CD14-positive monocyte (primary cell): Measurements from ENCODE around the gene CCL15. TPM values are rescaled to one million over a fixed set of nuclear protein-coding genes. Genes with fewer than 3 reads are reported as not detected.

Experiments
- DNase-seq, 3 donors: peaks; one replicate each; pipeline ENCODE4 v3.0.0-alpha.2; 2011 to 2022
- H2AFZ ChIP-seq: 2 replicates; pipeline ENCODE4 v1.6.0; 2012; ENCODE audit warnings: mild to moderate bottlenecking, low read depth, low read length, inconsistent platforms; ENCODE audit not compliant: insufficient read depth, poor library complexity, severe bottlenecking
- H3K27ac ChIP-seq, 2 donors: 1 replicate in 1 of 2; 2 replicates in 1 of 2; pipeline ENCODE4 v1.5.1; 2012 to 2013; ENCODE audit warnings: low read length in 2 of 2, control low read depth in 1 of 2, inconsistent platforms in 1 of 2, low read depth in 1 of 2, mild to moderate bottlenecking in 1 of 2
- H3K27me3 ChIP-seq, 2 donors: one replicate each; pipeline versions ENCODE4 v1.6.0 to v1.6.1; 2011 to 2013; ENCODE audit warnings: low read length in 2 of 2; ENCODE audit not compliant: control insufficient read depth in 2 of 2, insufficient read depth in 2 of 2
- H3K36me3 ChIP-seq, 2 donors: replicated peaks in 1 of 2; 1 replicate in 1 of 2; 2 replicates in 1 of 2; pipeline versions ENCODE4 v1.5.1 to v1.6.1; 2012 to 2013; ENCODE audit warnings: low read length in 2 of 2, control low read depth in 1 of 2, inconsistent platforms in 1 of 2, mild to moderate bottlenecking in 1 of 2; ENCODE audit not compliant: insufficient read depth in 2 of 2, control insufficient read depth in 1 of 2
- H3K4me1 ChIP-seq, 2 donors: 1 replicate in 1 of 2; 2 replicates in 1 of 2; pipeline versions ENCODE4 v1.5.1 to v1.6.1; 2012 to 2013; ENCODE audit warnings: low read length in 2 of 2, control low read depth in 1 of 2, inconsistent platforms in 1 of 2, mild to moderate bottlenecking in 1 of 2, moderate library complexity in 1 of 2; ENCODE audit not compliant: insufficient read depth in 2 of 2, control insufficient read depth in 1 of 2
- H3K4me2 ChIP-seq: replicated peaks from 2 replicates; pipeline ENCODE3; 2012; ENCODE audit warnings: low read length, moderate library complexity, mild to moderate bottlenecking; ENCODE audit not compliant: poor library complexity, severe bottlenecking; ENCODE audit errors: extremely low read depth
- H3K4me3 ChIP-seq, 3 experiments: fragments of 200-600 bp in 1 of 3; sonication (generic) in 1 of 3; replicated peaks in 1 of 3; 1 replicate in 2 of 3; 2 replicates in 1 of 3; pipeline ENCODE4 v1.5.1; 2011 to 2013; ENCODE audit warnings: low read length in 3 of 3, mild to moderate bottlenecking in 3 of 3, control low read depth in 2 of 3, low read depth in 2 of 3, inconsistent platforms in 1 of 3, moderate library complexity in 1 of 3
- H3K79me2 ChIP-seq: 2 replicates; pipeline ENCODE4 v1.6.0; 2012; ENCODE audit warnings: mild to moderate bottlenecking, control low read depth, inconsistent platforms, low read length, moderate library complexity; ENCODE audit not compliant: insufficient read depth
- H3K9ac ChIP-seq: 2 replicates; pipeline ENCODE4 v1.6.0; 2017; ENCODE audit warnings: low read length, mild to moderate bottlenecking; ENCODE audit not compliant: insufficient read depth, poor library complexity, severe bottlenecking
- H3K9me3 ChIP-seq, 2 donors: replicated peaks in 1 of 2; 1 replicate in 1 of 2; 2 replicates in 1 of 2; pipeline versions ENCODE4 v1.5.1 to v1.6.1; 2012 to 2013; ENCODE audit warnings: low read length in 2 of 2, control low read depth in 1 of 2; ENCODE audit not compliant: control insufficient read depth in 1 of 2, insufficient read depth in 1 of 2
- H4K20me1 ChIP-seq: 2 replicates; pipeline ENCODE4 v1.6.0; 2012; ENCODE audit warnings: mild to moderate bottlenecking, low read length, control low read depth, moderate library complexity; ENCODE audit not compliant: insufficient read depth
- H3K27ac Mint-ChIP-seq, 7 donors: one replicate each; pipeline ENCODE4 v1.8.0; 2020; ENCODE audit warnings: mild to moderate bottlenecking in 7 of 7, mixed read lengths in 7 of 7, moderate library complexity in 6 of 7, inconsistent platforms in 2 of 7
- H3K27me3 Mint-ChIP-seq, 3 donors: one replicate each; pipeline ENCODE4 v1.8.0; 2021 to 2022; ENCODE audit warnings: low read depth in 3 of 3, mild to moderate bottlenecking in 3 of 3, mixed read lengths in 3 of 3, moderate library complexity in 3 of 3, inconsistent platforms in 1 of 3
- H3K36me3 Mint-ChIP-seq, 2 donors: one replicate each; pipeline ENCODE4 v1.8.0; 2020; ENCODE audit warnings: mixed read lengths in 2 of 2, inconsistent platforms in 1 of 2, mild to moderate bottlenecking in 1 of 2
- H3K4me1 Mint-ChIP-seq: one replicate; pipeline ENCODE4 v1.8.0; 2020; ENCODE audit warnings: mild to moderate bottlenecking, mixed read lengths
- H3K4me3 Mint-ChIP-seq, 2 donors: one replicate each; pipeline ENCODE4 v1.8.0; 2020; ENCODE audit warnings: mild to moderate bottlenecking in 2 of 2, mixed read lengths in 2 of 2, moderate library complexity in 1 of 2
- H3K9me3 Mint-ChIP-seq, 7 donors: one replicate each; pipeline ENCODE4 v1.8.0; 2020 to 2022; ENCODE audit warnings: mixed read lengths in 7 of 7, mild to moderate bottlenecking in 6 of 7, moderate library complexity in 6 of 7, inconsistent platforms in 2 of 7
- CTCF ChIP-seq: fragments of 200-600 bp; IDR thresholded peaks from one replicate; pipeline ENCODE4 v1.8.0; 2022; ENCODE audit warnings: antibody characterized with exemption, mild to moderate bottlenecking
- WGBS: methylation state at CpG from one replicate; pipeline ENCODE4 v1.1.5; 2013; ENCODE audit warnings: missing lambda C conversion rate; ENCODE audit not compliant: insufficient coverage; 5-methylcytosine and 5-hydroxymethylcytosine counted together
- intact Hi-C, 2 donors: fragments of 100-400 bp; cut with micrococcal nuclease; formaldehyde crosslinking; loops; one replicate each; pipeline versions ENCODE4 v1.15.0 to v1.15.1; 2023
- polyA plus RNA-seq, 3 donors: library from polyadenylated mRNA; depleted of rRNA in 1 of 3; unstranded in 2 of 3; stranded (reverse) in 1 of 3; fragments of 300-500 nt in 2 of 3; fragments of >200 nt in 1 of 3; fragmentation: Illumina TruSeq in 2 of 3; gene quantifications; 1 replicate in 2 of 3; 2 replicates in 1 of 3; pipeline ENCODE4 v1.2.3, GENCODE V29; 2012 to 2021

The CCL15 gene
- polyA plus RNA-seq, 3 donors: not detected

GRCh38 chr17:35991075-35991474 lies 10.3 kb downstream of the CCL15 start:
- no peaks in the 10 kb centered on the region for H3K27me3 ChIP-seq
- intact Hi-C loops: no loop called here
- H3K4me1 ChIP-seq: no peaks in the 10 kb centered on the region
- TF ChIP-seq CTCF: no peak
- H3K9ac ChIP-seq: no peak overlapping the region
- Mint-ChIP-seq H3K4me1 (peaks cover 6% of the 10 kb centered on the region), H3K4me3 (no peak overlapping the region), H3K27me3 (peaks cover 0 to 2% (median 2%) of the 10 kb centered on the region in 3 donors), H3K27ac (no peak overlapping the region), H3K9me3 (peaks cover 0 to 7% (median 2%) of the 10 kb centered on the region in 7 donors), H3K36me3 (no peaks in the 10 kb centered on the region)
- H3K9me3 ChIP-seq: no peaks in the 10 kb centered on the region
- H3K79me2 ChIP-seq: no peaks in the 10 kb centered on the region
- no peak overlapping the region for H3K27ac ChIP-seq
- H3K36me3 ChIP-seq: no peaks in the 10 kb centered on the region
- DNase-seq: no peak
- WGBS: 86% methylated on average over 1 of the region's 2 CpGs
- no peak overlapping the region for H3K4me3 ChIP-seq
- no peaks in the 10 kb centered on the region for H4K20me1 ChIP-seq
- no peak overlapping the region for H3K4me2 ChIP-seq
- no peak overlapping the region for H2AFZ ChIP-seq

GRCh38 chr17:35988164-35988563 lies 13.2 kb downstream of the CCL15 start:
- no peak for TF ChIP-seq CTCF
- Histone ChIP-seq H4K20me1 (no peaks in the 10 kb centered on the region), H3K27ac (no peak overlapping the region), H3K79me2 (no peaks in the 10 kb centered on the region), H3K9ac (no peak overlapping the region), H3K36me3 (no peaks in the 10 kb centered on the region), H3K4me2 (no peak overlapping the region), H2AFZ (no peak overlapping the region), H3K4me1 (no peaks in the 10 kb centered on the region), H3K9me3 (no peaks in the 10 kb centered on the region), H3K27me3 (no peaks in the 10 kb centered on the region), H3K4me3 (no peak overlapping the region)
- intact Hi-C loops: loop anchor here in 1 of 2 donors (10.0 kb wide), 1 partner anchor 77 kb away; the partner anchor contains the start of gene CCL18
- H3K4me1 Mint-ChIP-seq: peaks cover 6% of the 10 kb centered on the region
- no peaks in the 10 kb centered on the region for H3K36me3 Mint-ChIP-seq
- H3K27ac Mint-ChIP-seq: no peak overlapping the region
- H3K27me3 Mint-ChIP-seq: peaks cover 0 to 3% (median 0%) of the 10 kb centered on the region in 3 donors
- no peak for DNase-seq
- peaks cover 0 to 7% (median 2%) of the 10 kb centered on the region in 7 donors for H3K9me3 Mint-ChIP-seq
- no peak overlapping the region for H3K4me3 Mint-ChIP-seq
